Measurements from ENCODE around the gene HIBADH.

GRCh38 chr7:27581119-27581518, 81.6 kb downstream of the HIBADH start:
- TF ChIP-seq GATA2 (IDR thresholded peaks at IDR 0.05; ENCODE audit: low read depth, low read length) = no peak
- no peak for TF ChIP-seq GATA3 (IDR thresholded peaks at IDR 0.05; ENCODE audit: low read depth, low read length)
